Heart left ventricle (tissue), 16 donors: Measurements from ENCODE around the gene RPS6KA2. TPM values are rescaled to one million over a fixed set of nuclear protein-coding genes. Genes with fewer than 3 reads are reported as not detected.

Experiments used
- ATAC-seq, 4 donors: fragments of 200-7000 bp; cut with Tn5 transposase; one replicate each; pipeline ENCODE4 v1.9.1; 2020 to 2022; ENCODE audit warnings: moderate library complexity in 4 of 4, mild to moderate bottlenecking in 3 of 4, moderate number of reproducible peaks in 1 of 4
- DNase-seq, 5 donors: peaks; one replicate each; pipeline ENCODE4 v3.0.0-alpha.2; 2020
- H3K27ac ChIP-seq, 12 donors: fragments of 200-600 bp; sonication (generic) in 4 of 12; one replicate each; pipeline versions ENCODE4 v1.5.0 to v1.8.0; 2016 to 2022; ENCODE audit warnings: mild to moderate bottlenecking in 2 of 12
- H3K27me3 ChIP-seq, 9 donors: fragments of 200-600 bp; sonication (generic) in 2 of 9; one replicate each; pipeline versions ENCODE4 v1.5.1 to v1.8.0; 2016 to 2022; ENCODE audit warnings: mild to moderate bottlenecking in 3 of 9
- H3K36me3 ChIP-seq, 9 donors: fragments of 200-600 bp; sonication (generic) in 2 of 9; one replicate each; pipeline versions ENCODE4 v1.5.0 to v1.8.0; 2018 to 2022; ENCODE audit warnings: mild to moderate bottlenecking in 2 of 9
- H3K4me1 ChIP-seq, 12 donors: fragments of 200-600 bp; sonication (generic) in 4 of 12; one replicate each; pipeline versions ENCODE4 v1.5.0 to v1.8.0; 2016 to 2022; ENCODE audit warnings: mild to moderate bottlenecking in 3 of 12
- H3K4me3 ChIP-seq, 12 donors: fragments of 200-600 bp; sonication (generic) in 4 of 12; one replicate each; pipeline versions ENCODE4 v1.5.0 to v1.8.0; 2017 to 2022; ENCODE audit warnings: mild to moderate bottlenecking in 9 of 12, moderate library complexity in 4 of 12
- H3K9me3 ChIP-seq, 12 donors: fragments of 200-600 bp; sonication (generic) in 4 of 12; one replicate each; pipeline versions ENCODE4 v1.5.0 to v1.8.0; 2016 to 2022; ENCODE audit warnings: mild to moderate bottlenecking in 1 of 12
- CTCF ChIP-seq, 12 donors: fragments of 200-600 bp; sonication (generic) in 4 of 12; IDR thresholded peaks; one replicate each; pipeline versions ENCODE4 v1.5.0 to v1.8.0; 2018 to 2022; ENCODE audit warnings: antibody characterized with exemption in 12 of 12, mild to moderate bottlenecking in 5 of 12
- POLR2A ChIP-seq, 2 donors: fragments of 450-650 bp; IDR thresholded peaks; one replicate each; pipeline ENCODE4 v1.6.1; 2017; ENCODE audit warnings: antibody characterized with exemption in 2 of 2, mild to moderate bottlenecking in 2 of 2, moderate library complexity in 2 of 2
- WGBS, 4 donors: extraction: QIAGEN DNeasy Blood & Tissue Kit in 2 of 4; methylation state at CpG; one replicate each; pipeline versions ENCODE4 v1.1.5 to v1.1.7; 2013 to 2018; 5-methylcytosine and 5-hydroxymethylcytosine counted together
- intact Hi-C, 10 donors: fragments of 100-400 bp; cut with DNase I; formaldehyde crosslinking; loops; one replicate each; pipeline versions ENCODE4 v1.11.1 to v1.14.2; 2022
- polyA plus RNA-seq, 2 donors: library from polyadenylated mRNA; stranded (reverse); fragments of 200-250 nt; gene quantifications; one replicate each; pipeline ENCODE4 v1.2.3, GENCODE V29; 2013
- total RNA-seq, 9 donors: library from RNA; depleted of rRNA in 2 of 9; stranded (reverse); fragments of >200 nt in 2 of 9; fragmentation: NEBNext Ultra II Directional in 3 of 9; extraction: Animal tissue kit (Norgen Biotek cat#: 25700) in 3 of 9; gene quantifications; one replicate each; pipeline versions ENCODE4 v1.1.0 to v1.2.4, GENCODE V29; 2016 to 2023
- donor health status: ischemic (EF 13 %, LVEDD 7.1; RV severe dilation, severe dysfunction).
- donor health status: healthy with polysubstance abuse.
- donor health status: DM: no; HTN: yes; CAD: no.
- donor health status: DM: no; HTN: no; CAD: no.
- donor health status: ischemic (EF 25% LVEDD 6.9; RV normal size, moderate dysfunction).
- donor health status: ischemic (EF 25% LVEDD 5.7; RV mildly dilated, moderate dysfunction).
- donor health status: healthy.
- donor health status: DM: yes; HTN: yes; CAD: no.
- donor health status: ischemic (EF 35%, LVEDD 5.7; RV mildly dilated, moderate dysfunction).
- donor health status: nonischemic (EF 11% LVEDD 7.7; RV severe dilation, severe dysfunction).
- donor health status: DM: yes; HTN: yes; CAD: no.
- donor health status: PGD.
- donor health status: ischemic (EF 29% LVEDD 5.4; RV normal size, mild dysfunction).
- donor health status: nonischemic (EF 23%, LVEDD 6.1; RV moderate dilation, normal function).

RPS6KA2 gene
- total and polyA plus RNA-seq, 11 donors, result 23.0 to 171 (median 91.6) TPM

DNA sequence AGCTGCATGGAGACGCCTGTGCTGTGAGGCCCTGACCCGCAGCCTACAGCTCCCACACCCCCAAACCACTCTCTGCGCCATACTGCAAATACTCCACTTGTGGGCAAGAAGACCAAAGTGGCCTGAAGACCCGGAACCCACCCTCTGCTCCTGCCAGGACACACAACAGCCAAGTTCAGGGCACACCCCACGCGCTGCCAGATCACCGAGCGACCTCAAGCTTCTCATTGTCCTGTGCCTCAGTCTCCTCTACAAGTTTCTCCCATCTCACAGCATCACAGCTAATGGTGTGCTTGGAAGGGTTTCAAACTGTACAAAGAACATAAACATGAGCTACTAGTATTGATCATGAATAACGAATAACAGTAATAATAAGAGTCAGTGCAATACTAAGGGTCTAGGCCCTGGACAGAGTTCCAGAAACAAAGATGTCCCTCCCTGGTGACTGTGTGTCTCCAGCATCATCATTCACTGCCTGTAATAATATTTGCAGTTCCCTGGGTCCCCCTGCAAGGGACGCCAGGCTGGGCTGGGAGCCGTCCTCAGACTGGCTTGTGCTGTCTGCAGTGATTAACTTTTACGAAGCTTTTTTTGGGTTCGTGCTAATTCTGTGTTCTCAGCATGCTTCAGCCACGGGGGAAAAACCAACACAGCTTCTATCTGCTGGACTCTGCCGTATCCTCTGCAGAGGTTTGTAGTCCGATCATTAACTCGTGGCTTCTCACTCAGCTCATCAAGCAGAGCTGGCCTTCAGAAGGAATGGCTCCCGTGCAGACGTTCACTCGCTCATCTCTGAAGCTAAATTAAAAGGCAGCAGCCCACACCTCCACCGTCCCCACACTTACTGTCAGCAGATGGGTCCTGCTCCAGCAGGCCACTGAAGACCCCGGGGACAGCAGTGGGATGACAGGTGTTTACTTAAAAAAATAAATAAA, 162.7 kb downstream of the RPS6KA2 start:
- no peak for TF ChIP-seq CTCF (IDR thresholded peaks at IDR 0.05)
- TF ChIP-seq POLR2A (IDR thresholded peaks at IDR 0.05), result no peak
- Histone ChIP-seq H3K4me3 (no peak overlapping the region), H3K9me3 (no peaks in the 10 kb centered on the region), H3K36me3 (peaks cover 0 to 61% (median 37%) of the 10 kb centered on the region in 9 donors), H3K27me3 (no peaks in the 10 kb centered on the region), H3K27ac (no peak overlapping the region), H3K4me1 (peaks cover 0 to 10% (median 0%) of the 10 kb centered on the region in 12 donors)
- intact Hi-C loops, result no loop called here
- DNase-seq (no peak), ATAC-seq (no peak)
- WGBS, 4 donors, result 93 to 95% (median 94%) methylated on average over 20 to 22 of the region's 22 CpGs

DNA sequence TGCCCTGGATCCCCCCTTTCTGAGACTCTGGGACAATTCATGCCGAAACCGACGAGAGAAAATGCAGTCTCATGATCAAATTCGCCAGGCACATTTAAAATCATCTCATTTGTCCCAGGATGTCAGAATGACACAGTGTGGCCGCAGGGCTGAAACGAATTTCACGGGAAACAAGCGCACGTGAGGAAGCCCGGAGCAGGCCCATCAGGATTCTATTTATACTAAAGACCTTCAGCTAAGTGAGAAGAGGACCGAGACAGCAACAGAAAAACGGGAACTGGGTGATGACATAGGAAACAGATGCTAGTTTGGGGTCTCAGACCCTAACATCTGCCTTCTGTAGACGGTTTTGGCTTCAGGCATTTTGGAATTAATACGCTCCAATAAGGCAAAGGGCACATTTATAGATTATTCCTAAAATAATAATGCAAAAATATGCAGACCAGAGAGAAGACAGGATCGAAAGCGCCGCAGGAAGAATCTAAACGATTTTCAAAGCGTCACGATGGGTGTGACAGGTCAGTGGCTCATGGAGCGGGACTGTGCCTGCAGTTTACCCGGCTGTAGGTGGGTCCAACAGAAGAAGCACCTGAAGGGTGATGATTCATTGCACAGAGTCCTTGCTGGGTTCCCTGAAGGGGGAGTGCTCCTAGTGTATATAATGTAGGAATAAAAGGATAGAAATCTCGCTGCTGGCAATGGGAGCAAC, 163.5 kb downstream of the RPS6KA2 start:
- TF ChIP-seq CTCF (IDR thresholded peaks at IDR 0.05) (no peak), POLR2A (IDR thresholded peaks at IDR 0.05) (no peak)
- H3K4me1 ChIP-seq, result peaks cover 0 to 10% (median 0%) of the 10 kb centered on the region in 12 donors
- H3K9me3 ChIP-seq, result peaks cover 0 to 1% (median 0%) of the 10 kb centered on the region in 12 donors
- H3K27ac ChIP-seq, result no peak overlapping the region
- 83 to 93% (median 88%) methylated on average over 23 of the region's 23 CpGs for WGBS, 4 donors
- no peaks in the 10 kb centered on the region for H3K27me3 ChIP-seq
- DNase-seq (no peak), ATAC-seq (no peak)
- intact Hi-C loops, result no loop called here
- H3K4me3 ChIP-seq, result no peak overlapping the region
- peaks cover 0 to 64% (median 37%) of the 10 kb centered on the region in 9 donors for H3K36me3 ChIP-seq

- Histone ChIP-seq H3K36me3 (peaks cover 0 to 61% (median 29%) of the 10 kb centered on the region in 9 donors), H3K27ac (no peak overlapping the region), H3K27me3 (no peaks in the 10 kb centered on the region), H3K4me1 (peaks cover 0 to 10% (median 0%) of the 10 kb centered on the region in 12 donors), H3K4me3 (no peak overlapping the region), H3K9me3 (peaks cover 0 to 6% (median 0%) of the 10 kb centered on the region in 12 donors)
- intact Hi-C loops, result no loop called here
- ATAC-seq, result peak in 1 of 4 donors; percentile 9
- 90 to 96% (median 91%) methylated on average over 19 to 25 of the region's 25 CpGs for WGBS, 4 donors
- no peak for DNase-seq
- TF ChIP-seq CTCF (IDR thresholded peaks at IDR 0.05), result no peak
- TF ChIP-seq POLR2A (IDR thresholded peaks at IDR 0.05), result no peak
Measured at GRCh38 chr6:166462461-166463135, 164.5 kb downstream of the RPS6KA2 start.
